HG02571 (cell line): ENCODE measurements around the gene ABCG1.
A peak's percentile ranks its signal among the peaks of the same experiment; 100 is the strongest.

Experiments used
- ATAC-seq: cut with Tn5 transposase; IDR thresholded peaks from one replicate; pipeline ENCODE4 v1.9.1; 2021; ENCODE audit warnings: mild to moderate bottlenecking, moderate library complexity; ENCODE audit not compliant: unreplicated experiment

The ABCG1 gene

DNA sequence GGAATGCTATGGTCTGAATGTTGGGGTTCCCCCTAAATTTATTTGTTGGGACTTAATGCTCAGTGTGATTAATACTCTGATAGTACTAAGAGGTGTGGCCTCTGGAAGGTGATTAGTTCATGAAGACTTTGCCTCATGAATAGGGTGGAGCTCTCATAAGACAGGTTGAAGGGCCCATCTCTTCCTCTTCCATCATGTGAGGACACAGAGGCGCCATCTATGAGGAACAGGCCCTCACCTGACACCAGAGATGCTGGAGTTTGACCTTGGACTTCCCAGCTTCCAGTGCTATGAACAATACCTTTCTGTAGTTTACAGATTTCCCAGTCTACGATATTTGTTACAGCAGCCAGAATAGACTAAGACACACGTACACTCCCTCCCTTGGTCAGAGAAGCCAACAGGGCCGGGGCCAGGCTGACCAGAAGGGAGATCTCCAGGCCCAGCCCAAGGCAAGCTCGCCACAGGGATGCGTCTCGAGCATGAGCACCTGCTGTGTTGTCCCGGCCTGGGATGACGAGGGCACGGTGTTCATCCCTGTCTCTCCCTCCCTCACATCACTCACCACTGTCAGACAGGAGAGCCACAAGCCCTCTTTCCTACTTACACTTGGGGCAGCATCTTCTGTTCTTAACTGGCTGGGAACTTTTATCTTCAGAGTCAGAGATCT is 4.7 kb upstream of the ABCG1 start:
- no peak for ATAC-seq

DNA sequence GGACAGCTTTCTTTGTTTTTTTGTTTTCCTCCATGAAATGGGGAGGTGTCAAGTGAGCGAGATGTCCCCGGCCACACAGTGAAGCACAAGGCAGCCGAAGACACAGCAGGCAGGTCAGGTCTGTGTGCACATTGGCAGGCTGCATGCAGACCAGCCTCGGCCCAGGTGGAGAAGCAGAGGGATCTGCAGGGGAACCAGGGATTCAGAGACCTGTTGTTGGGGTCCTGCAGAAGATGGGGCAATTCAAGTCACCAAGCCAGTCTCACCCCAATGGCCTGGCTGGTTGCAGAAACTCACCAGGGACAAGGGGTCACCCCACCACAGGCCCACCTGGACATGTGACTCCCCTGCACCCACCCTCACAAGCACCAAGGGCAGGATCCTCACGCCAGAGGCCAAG is 4.0 kb upstream of the ABCG1 start:
- ATAC-seq, result no peak

DNA sequence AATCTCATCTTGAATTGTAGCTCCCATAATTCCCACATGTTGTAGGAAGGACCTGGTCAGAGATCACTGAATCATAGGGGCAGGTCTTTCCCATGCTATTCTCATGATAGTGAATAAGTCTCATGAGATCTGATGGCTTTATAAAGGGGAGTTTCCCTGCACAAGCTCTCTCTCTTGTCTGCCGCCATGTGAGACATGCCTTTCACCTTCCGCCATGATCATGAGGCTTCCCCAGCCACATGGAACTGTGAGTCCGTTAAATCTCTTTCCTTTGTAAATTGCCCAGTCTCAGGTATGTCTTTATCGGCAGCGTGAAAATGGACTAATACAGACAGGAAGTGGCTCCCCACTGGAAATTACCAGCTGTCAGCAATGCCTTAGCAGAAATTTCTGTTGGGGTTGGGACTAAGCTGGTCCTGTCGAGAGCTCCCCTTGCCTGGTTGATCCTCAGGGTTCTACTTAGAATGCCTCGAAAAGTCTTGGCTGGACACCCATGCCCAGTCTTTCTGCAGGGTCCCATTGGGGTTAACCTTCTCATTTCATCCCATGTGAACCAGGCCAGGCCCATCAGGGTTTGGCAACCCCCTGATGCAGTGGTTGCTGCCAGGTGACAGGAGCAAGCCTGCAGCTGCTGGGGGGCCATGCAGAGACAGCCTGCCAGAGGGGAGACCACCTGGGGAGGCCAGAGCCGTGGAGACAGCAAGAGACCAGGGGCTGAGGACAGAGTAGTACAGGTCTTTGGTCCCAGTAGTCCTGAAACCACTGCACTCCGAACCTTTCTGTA is 2.8 kb upstream of the ABCG1 start:
- ATAC-seq, result no peak

DNA sequence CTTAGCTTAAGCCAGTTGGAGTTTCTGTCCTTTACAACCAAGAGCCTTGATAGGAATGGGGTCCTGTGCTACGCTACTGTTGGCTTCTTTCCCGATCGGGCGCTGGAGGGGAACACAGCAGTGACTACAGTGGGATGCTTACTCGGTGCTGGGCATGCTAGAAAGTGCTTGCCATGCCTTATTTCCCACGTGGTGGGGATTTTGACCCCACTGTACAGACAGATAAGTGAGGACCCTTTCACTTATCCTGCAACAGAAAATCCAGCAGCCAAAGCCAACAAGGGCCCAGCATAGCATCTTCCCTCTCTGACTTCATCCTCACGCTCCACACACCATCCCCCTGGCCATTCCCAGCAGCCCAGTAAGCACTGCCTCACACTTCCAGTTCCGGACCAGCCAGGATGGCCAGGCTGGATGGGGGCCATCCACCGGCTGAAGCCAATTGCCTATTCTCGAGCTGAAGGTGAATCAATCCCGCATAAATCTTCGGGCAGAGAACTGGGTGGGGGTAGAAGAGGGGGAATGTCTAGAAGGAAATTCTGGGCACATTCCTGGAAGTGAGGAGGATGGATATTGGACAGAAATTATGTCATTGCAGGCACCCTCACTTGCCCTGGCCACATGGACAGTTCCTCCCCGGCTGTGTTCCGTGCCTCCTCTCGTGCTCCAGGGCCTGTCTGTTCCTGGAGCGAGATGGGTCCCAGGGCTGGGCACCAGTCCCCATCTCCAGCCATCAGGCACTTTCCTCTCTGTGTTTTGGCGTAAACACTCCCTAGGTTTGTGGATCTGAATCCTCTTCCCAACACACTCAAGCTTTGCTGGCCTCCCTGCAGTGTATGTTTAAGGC is 2.0 kb upstream of the ABCG1 start:
- no peak for ATAC-seq

DNA sequence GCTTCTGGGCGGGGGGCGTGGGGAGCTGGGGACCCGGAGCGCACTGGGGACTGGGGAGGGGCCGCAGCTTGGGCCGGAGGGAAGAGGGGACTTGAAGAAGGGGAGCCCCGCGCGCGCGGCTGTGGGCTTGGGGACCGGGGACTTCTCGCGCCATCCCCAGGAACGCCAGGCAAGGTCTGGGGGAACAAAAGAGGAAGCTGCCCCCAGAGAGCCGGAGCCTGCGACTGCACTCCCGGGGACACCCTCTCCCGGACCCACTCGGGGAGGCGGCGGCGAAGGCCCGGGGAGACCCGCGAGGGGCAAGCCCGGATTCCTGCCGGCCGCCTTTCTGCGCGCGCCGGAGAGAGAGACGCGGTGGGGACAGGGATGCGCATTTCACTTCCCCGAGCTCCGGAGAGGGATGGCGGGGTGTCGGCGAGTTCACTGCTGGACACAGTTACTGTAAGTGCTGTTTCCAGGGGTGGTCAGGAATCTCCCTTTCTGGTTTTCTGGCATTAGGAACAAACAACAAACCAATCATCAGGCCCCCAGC is 732 bp downstream of the ABCG1 start:
- no peak for ATAC-seq

DNA sequence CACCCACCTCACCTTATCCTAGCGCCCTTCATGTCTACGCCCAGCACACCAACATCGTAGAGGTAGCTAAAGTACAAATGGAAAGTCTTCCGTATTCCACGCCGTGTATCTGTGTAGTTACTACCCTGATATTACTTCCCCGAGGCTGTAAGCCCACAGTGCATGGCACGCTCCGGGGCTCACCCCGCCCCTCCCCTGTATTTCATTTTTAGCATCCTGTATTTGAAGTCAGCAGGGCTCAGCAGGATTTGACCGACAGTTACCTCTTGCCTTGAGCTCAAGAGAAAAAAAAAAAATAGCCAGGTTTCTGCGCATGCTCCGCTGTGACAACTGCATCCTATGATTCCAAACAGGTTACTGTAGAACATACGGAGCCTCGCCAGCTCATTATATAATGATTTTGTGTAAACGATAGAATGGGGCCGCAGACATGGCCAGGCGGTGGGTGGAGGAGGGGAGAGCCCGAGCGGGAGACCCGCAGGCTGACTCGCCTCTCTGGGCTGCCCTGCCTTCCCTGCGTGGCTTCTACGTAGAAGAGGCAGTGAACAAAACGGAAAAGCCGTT is 1.3 kb downstream of the ABCG1 start:
- no peak for ATAC-seq

DNA sequence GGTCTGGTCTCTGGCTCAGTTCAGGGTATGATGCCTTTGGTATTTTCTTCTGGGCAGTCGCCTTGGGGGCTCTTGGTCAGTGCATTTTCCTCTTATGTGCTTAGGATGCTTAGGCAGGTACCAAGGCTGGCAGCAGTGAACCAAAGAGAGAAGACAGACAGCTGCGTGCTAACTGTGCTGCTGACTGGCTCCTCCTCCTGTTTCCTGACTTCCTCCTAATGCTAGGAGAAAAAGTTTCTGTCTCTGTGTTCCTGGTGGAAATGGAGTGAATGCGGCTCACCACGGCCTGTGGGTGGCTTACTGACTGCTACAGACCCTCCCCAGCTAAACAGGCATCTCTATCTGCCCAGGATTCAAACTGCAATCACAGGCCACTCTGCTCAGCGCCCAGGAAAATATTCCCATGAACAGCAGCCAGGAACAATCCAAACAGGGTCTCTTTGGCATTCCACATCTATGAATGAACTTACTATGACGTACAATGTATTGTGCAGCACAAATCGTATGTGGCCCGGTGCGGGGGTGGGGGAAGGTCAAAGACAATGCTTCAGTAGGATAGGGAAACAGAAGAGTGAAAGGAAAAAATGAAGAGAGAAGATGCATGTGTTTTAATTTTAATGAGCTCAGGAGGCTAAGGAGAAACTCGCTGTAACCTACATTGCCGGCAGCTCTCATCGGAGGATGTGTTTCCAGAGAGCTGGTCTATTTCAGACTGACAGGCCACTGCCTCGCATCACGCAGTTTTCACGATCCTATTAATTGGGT is 2.8 kb downstream of the ABCG1 start:
- no peak for ATAC-seq

DNA sequence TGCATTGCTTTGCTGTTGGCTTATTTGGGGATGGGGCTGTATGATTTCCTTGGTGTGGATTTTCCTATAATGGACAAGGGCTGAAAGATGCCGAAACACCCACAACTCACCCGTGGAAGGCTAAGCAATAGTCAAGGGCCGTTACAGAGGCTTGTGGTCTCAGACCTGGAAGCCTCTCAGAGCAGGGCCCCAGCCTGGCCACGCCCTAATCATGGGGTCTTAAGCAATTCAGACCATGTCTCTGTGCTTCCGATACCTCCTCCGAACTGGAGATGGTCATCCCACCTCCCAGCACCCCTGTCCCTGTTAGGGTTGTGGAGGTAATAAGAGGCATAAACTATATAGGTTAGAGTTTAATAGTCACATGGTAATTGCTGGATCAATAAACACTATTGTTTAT is 3.4 kb downstream of the ABCG1 start:
- ATAC-seq, result no peak

DNA sequence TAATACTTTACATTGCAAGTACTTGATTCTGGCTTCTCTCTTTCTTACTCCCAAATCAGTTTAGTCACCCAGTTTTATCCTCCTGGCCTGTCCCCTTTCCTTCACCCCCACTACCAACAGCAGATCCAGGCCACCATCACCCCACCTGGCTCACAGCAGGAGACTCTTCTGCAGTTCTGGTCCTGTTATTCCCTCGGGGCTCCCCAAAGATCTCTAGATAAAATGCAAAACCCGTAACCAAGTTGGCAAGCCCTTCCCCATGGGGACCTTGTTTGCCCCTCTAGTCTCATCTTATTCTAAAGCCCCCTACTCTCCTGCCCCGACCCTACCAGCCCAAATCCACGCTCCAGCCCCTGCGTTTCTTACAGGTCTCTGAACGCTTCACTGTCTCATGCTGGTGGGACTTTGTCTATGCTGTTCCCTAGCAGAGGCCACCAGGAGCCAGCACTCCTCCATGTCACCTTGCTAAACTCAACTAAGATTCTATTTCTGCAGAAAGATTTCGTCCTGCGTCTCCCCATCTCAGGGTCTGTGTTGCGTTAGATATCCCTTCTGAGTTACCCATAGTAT is 4.0 kb downstream of the ABCG1 start:
- ATAC-seq, result no peak

DNA sequence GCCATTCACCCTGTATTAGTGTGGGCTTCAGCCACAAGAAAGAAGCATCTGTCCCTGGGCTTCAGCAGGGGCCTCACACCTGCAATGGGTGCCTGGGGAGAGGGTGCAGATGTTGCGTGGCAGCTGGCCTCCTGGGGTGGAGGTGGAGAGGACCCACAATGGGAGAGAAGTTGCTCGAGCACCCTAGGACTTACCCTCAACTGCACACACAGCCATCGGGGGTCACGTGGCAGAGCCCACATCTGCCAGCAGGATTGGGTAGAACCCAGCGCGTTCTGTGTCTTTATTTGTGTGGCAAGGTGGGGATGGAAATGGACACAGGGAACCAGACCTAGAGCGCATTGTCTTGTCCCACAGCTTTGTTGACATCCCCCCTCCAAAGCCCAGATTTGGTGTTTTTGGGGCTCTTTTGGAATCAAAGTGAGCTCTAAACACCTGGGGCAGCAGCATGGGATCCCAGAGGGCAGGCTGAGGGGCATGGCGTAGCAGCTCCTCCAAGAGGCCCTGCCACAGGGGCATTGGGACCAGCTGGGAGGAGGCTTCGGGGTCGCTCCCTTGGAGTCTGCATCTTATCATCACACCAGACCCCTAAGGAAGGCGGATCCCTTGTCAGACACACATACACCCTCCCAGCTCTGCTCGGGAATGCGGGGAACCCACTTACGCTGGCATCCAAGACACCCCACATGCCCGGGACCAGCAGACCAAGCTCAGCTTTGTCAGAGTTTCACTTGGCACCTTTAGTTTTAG is 5.1 kb downstream of the ABCG1 start:
- ATAC-seq, result no peak

DNA sequence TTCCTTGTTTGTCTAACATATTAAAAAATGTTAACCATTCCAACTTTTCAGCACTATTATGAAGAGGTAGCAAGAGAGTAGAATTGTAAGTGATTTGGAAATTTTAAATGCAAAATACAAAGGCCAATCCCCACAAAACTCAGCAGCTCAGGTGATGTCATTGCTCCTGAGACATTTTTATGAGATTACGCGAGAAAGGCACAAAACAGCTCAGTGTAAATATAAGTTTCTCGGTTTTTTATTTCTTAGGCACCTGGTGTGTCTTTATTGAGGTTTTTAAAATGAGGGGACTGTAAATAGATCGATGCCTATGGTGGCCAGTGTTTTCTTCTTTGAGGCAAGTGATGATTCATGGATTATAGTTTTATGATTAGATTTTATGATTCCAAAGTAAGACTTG is 6.1 kb downstream of the ABCG1 start:
- ATAC-seq, result no peak

DNA sequence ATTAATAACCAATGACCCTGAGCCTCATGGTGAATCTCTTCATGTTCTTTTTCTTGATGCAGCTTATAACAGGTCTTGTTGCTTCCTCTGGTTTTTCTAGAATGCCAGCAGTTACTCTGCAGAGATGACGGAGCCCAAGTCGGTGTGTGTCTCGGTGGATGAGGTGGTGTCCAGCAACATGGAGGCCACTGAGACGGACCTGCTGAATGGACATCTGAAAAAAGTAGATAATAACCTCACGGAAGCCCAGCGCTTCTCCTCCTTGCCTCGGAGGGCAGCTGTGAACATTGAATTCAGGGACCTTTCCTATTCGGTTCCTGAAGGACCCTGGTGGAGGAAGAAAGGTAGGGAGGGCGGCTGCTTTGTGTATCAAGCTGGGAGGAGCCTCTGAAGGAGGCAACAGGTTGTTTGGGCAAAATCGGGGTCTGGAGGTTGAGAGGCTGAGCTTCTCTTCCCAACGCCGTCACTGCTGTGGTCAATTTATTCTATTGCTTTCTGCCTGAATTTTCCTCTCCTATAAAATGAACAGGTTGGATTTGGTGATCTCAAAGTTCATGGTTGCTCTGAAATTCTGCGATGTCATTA is 6.7 kb downstream of the ABCG1 start:
- ATAC-seq, result no peak

DNA sequence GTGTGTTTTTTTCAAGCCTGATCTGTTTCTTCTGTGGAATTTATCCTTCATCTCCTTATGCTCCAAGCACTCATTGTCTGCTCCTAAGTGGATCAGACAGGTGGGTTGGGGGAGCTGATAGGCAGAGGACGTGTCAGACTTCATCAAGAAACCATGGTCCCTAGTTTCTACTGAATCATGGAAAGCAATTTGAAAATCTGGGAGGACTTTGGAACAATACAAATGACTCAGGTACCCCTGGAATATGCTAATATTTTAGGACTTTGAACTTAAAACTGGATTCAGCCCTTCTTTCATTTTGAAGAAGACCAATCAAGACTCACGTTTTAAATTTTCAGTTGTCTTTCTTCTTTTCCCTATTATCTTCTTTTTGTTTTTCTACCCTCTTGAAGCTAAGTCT is 7.7 kb downstream of the ABCG1 start:
- ATAC-seq, result no peak

DNA sequence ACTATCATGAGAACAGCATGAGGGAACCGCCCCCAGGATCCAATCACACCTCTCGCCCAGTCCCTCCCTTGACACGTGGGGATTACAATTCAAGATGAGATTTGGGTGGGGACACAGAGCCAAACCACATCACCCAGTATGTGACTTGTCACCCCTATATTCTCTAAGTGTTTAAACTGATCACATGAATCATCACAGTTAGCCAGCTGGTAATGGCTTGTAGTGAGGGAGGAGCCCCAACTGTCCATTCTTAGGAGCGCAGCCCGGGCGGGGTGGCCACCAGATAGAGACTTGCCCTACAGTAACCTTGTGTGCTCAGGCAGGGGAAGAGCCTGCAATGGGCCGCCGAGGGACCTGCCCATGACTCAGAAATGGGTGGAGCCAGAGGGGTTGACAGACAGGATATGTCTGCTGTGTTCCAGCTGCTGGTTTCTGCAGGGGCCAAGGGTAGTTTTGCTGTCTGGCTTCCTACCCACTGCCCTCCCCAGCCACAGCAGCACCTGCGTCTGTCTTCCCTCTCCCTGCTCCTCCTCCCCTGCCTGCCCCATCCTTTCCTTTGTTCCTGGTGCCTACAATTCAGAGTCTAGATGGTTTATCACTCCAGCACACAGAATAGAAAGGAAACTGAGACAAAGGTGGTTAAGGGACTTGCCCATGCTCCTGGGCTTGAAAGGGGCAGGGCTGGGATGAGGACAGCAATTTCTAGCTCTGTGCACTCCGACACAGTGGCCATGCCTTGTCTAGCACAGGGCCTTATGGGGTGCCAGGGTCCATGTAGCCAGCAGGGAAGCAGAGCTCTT is 9.2 kb downstream of the ABCG1 start:
- ATAC-seq, result peak; percentile 88

DNA sequence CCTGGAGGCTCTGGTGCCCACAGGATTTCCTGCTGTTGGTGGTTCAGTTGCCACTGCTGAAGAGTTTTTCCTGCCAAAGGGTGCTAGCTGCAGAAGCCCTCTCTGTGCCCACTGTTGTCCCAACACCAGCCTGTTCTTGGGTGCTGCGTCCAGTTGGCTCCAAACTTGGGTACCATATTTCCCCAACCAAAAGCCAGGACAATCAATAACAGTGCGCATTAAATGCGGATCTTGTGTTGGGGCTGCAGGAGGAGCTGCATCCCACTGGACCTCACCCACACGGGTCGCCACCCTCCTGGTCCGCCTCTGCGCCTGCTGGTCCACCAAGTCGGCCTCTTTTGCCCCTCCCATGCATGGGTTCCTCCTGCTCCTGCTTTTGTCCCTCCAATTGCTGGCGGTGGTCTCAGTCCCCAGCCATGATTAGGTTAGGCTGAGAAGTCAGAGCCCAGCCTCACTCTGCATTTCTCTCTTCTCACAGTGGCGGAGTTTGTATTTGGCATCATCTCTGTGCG is 9.8 kb downstream of the ABCG1 start:
- ATAC-seq, result no peak

DNA sequence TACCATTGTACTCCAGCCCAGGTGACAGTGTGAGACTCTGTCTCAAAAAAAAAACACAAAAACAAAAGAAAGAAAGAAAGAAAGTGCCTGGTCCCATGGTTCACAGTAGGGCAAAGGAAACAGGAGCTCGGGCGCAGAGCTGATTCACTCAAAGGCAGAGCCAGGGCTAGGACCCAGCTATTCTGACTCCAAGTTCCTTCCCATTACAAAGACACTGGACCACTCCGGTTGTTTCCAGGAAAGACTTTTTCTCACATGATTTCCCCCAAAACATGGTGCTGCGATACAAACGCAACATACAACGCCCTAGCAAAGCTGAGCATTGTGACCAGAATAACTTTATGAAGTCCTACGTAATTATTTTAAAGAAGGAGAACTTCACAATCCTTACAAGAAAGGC is 10.7 kb downstream of the ABCG1 start:
- ATAC-seq, result no peak

DNA sequence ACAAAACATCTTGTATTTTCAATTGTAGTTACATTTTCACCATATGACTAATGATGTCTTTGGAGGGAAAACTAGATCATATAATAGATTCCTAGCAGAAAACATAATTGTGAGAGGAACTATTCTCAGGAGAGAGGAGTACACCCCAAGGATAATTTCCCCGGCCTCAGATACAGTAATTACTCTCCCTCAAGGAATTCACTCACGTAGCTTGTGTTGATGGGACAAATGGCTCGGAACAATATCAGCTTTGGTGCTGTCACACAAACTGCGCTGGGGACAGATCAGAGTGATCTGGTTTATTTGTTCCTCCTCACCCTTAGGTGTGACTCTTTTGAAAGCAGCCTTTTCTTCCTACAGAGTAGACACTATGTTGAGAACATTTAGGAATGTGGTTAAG is 11.2 kb downstream of the ABCG1 start:
- no peak for ATAC-seq

DNA sequence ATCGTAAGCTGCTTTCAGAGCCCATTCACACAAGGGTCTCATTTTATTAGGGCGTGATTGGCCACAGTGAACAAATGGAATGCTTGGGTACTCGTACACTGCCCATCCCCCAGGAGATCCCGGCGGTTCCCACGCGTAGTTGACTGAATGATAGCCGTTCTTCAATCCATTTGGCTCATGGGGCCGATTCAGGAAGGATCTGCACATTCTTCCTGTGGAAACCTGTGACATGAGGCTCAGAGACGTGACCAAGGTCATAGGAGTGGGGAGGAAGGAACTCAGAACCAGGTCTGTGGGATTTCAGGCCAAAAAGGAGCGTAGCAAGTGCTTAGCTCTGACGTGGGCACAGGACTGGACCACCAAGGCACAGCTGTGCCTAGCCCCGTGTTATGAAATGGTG is 11.7 kb downstream of the ABCG1 start:
- ATAC-seq, result no peak
